ENCODE data around the gene OPCML.

DNA sequence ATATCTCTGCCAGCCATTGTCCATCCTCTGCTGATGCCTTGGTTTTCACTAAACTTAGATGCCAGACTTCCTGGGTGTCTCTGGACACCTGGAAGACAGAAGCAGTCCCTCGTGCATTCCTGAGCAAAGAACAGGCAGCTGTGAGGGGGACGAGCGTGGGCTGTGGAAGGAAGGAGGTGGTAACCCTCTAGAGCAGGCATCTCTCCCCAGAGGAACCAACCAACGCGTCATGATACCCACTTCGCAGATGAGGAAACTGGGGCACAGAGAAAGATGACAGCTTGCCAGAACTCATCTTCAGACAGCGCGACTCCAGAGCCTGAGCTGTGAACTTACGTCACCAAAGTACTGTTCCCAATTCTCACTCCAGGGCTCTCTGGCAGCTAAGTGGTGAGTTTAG is 123.4 kb downstream of the OPCML start:
- TF ChIP-seq, protein P1, sequence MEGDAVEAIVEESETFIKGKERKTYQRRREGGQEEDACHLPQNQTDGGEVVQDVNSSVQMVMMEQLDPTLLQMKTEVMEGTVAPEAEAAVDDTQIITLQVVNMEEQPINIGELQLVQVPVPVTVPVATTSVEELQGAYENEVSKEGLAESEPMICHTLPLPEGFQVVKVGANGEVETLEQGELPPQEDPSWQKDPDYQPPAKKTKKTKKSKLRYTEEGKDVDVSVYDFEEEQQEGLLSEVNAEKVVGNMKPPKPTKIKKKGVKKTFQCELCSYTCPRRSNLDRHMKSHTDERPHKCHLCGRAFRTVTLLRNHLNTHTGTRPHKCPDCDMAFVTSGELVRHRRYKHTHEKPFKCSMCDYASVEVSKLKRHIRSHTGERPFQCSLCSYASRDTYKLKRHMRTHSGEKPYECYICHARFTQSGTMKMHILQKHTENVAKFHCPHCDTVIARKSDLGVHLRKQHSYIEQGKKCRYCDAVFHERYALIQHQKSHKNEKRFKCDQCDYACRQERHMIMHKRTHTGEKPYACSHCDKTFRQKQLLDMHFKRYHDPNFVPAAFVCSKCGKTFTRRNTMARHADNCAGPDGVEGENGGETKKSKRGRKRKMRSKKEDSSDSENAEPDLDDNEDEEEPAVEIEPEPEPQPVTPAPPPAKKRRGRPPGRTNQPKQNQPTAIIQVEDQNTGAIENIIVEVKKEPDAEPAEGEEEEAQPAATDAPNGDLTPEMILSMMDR (IDR thresholded peaks at IDR 0.05) = no peak
- TF ChIP-seq POLR2A (IDR thresholded peaks at IDR 0.05) = no peak
